Fibroblast of the aortic adventitia (primary cell): ENCODE results near the gene C1QL1. TPM values are rescaled to one million over a fixed set of nuclear protein-coding genes. Genes with fewer than 3 reads are reported as not detected.

Experiments
- DNase-seq: peaks from one replicate; pipeline ENCODE4 v3.0.0-alpha.2; 2010; ENCODE audit warnings: low read depth
- H3K4me3 ChIP-seq: 2 replicates; pipeline ENCODE4 v1.5.1; 2011; ENCODE audit warnings: low read depth, mild to moderate bottlenecking, control low read depth, low read length, moderate library complexity
- CTCF ChIP-seq: IDR thresholded peaks from 2 replicates; pipeline ENCODE4 v1.5.1; 2011; ENCODE audit warnings: mild to moderate bottlenecking, low read length, control low read depth, inconsistent platforms; ENCODE audit not compliant: insufficient read depth
- total RNA-seq: library from RNA; depleted of rRNA; stranded (reverse); fragments of >200 nt; gene quantifications from 2 replicates; pipeline ENCODE4 v1.2.3, GENCODE V29; 2012; ENCODE audit warnings: low replicate concordance

C1QL1 gene
- total RNA-seq, 1 donor = 0.09 TPM

- H3K4me3 ChIP-seq = no peak overlapping the region
- no peak for DNase-seq
- no peak for TF ChIP-seq CTCF
Measured at GRCh38 chr17:44978807-44979206, 10.7 kb upstream of the C1QL1 start.

GRCh38 chr17:44977814-44978550, 9.9 kb upstream of the C1QL1 start:
- H3K4me3 ChIP-seq = no peak overlapping the region
- no peak for TF ChIP-seq CTCF
- no peak for DNase-seq

GRCh38 chr17:44977065-44977464, 9.0 kb upstream of the C1QL1 start:
- no peak overlapping the region for H3K4me3 ChIP-seq
- no peak for TF ChIP-seq CTCF
- DNase-seq = no peak

GRCh38 chr17:44976206-44976605, 8.1 kb upstream of the C1QL1 start:
- no peak for DNase-seq
- TF ChIP-seq CTCF = no peak
- H3K4me3 ChIP-seq = no peak overlapping the region

- TF ChIP-seq CTCF = no peak
- DNase-seq = peak; percentile 49
- no peak overlapping the region for H3K4me3 ChIP-seq
Measured at GRCh38 chr17:44972953-44973352, 4.8 kb upstream of the C1QL1 start.

- no peak for DNase-seq
- TF ChIP-seq CTCF = no peak
Measured at GRCh38 chr17:44971776-44972483, 3.8 kb upstream of the C1QL1 start.

More at GRCh38 chr17:44971776-44972483, 3.8 kb upstream of the C1QL1 start:
- no peak overlapping the region for H3K4me3 ChIP-seq
